GM21515 (cell line): ENCODE measurements around the gene WLS.

Experiments
- ATAC-seq: cut with Tn5 transposase; IDR thresholded peaks from one replicate; pipeline ENCODE4 v1.9.1; 2021; ENCODE audit not compliant: unreplicated experiment

The WLS gene

GRCh38 chr1:68202239-68202832 lies 30.0 kb downstream of the WLS start:
- ATAC-seq = no peak

DNA sequence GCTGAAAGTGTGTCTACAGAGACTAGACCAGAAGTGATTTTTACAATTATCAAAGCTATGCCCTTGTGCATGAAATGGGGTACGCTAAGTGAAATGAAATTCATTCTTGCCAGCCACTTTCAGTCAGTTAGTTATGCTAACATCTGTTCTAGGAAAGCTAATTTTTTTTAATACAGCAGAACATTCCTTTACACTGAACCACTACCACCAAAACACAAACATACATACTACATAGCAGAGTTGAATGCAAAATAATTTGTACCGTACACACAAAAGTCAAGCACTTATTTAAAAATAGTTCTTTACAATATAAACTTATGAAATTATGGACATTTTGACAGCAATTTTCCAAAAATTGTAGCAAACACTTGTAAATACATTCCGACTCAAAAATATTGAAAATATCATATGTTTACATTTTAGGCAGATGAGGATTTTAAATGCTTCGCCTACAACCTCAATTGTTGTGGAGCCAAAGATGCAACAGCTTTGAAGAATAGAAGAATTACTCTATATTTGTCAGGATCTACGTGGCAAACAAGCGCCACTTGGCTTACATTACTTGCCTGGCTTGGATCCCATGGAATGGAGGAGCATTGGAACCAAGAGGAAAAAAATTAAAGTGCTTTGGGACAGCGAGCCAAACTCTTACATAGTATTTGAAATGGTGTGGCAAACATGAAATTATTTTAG lies 30.6 kb downstream of the WLS start:
- no peak for ATAC-seq

GRCh38 chr1:68199603-68200002 lies 32.7 kb downstream of the WLS start:
- ATAC-seq = no peak

GRCh38 chr1:68198752-68199151 lies 33.6 kb downstream of the WLS start:
- no peak for ATAC-seq

- no peak for ATAC-seq
Measured at GRCh38 chr1:68197891-68198290, 34.4 kb downstream of the WLS start.

GRCh38 chr1:68197461-68197860 lies 34.9 kb downstream of the WLS start:
- no peak for ATAC-seq

GRCh38 chr1:68196676-68197075 lies 35.6 kb downstream of the WLS start:
- ATAC-seq = no peak

- ATAC-seq = no peak
Measured at GRCh38 chr1:68191717-68192116, 40.6 kb downstream of the WLS start.

- no peak for ATAC-seq
Measured at GRCh38 chr1:68188644-68189340, 43.5 kb downstream of the WLS start.

- ATAC-seq = no peak
Measured at GRCh38 chr1:68188060-68188538, 44.2 kb downstream of the WLS start.

DNA sequence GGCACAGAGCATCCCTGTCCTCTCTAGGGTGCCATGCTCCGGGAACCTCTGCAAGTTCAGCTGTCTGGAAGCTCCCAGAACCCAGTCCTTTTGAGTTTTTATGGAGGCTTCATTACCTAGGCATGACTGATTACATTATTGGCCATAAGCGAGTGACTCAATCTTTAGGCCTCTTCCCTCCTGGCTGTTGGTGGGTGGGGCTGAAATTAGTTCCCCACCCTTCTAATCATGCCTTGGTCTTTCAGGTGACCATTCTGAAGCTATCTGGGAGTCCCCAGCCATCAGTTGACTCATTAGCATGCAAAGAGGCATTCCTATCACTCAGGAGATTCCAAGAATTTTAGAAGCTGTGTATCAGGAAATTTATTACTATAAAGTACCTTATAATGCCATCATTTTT lies 46.6 kb downstream of the WLS start:
- no peak for ATAC-seq

DNA sequence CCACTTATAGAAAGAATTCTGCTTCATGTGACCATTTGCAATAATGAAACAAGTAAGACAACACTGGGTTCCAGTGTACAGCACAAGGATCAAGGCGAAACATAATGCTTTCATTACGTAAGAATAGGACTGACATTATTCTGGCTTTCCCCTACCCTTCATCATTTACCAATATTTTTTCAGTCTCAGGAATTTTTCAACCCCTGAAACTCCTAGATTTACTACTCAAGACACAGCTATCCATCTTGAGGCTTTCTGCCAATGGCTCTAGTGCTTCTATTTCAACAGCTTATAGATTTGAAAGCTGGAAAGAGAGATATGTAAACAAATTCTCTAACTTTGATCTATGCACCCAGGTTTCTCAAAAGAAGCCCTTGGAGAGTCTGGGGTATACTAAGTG lies 48.4 kb downstream of the WLS start:
- no peak for ATAC-seq

DNA sequence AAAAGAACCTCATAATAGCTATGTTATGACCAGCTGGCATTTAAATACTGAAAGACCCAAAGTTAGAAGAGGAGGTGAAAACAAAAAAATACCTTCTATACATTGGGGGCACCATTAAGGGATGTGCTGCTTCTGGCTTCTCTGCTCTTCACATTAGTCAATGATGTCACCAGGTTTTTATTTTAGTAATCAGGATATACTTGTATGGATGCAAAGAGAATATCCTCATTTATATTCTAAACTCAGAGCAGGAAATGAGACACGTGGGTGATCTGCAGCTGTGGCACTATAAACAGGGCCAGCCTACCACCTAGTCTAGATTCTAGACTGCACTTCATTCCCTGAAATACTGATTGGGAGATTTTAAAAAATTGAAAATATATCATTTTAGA lies 51.2 kb downstream of the WLS start:
- ATAC-seq = peak; percentile 36

DNA sequence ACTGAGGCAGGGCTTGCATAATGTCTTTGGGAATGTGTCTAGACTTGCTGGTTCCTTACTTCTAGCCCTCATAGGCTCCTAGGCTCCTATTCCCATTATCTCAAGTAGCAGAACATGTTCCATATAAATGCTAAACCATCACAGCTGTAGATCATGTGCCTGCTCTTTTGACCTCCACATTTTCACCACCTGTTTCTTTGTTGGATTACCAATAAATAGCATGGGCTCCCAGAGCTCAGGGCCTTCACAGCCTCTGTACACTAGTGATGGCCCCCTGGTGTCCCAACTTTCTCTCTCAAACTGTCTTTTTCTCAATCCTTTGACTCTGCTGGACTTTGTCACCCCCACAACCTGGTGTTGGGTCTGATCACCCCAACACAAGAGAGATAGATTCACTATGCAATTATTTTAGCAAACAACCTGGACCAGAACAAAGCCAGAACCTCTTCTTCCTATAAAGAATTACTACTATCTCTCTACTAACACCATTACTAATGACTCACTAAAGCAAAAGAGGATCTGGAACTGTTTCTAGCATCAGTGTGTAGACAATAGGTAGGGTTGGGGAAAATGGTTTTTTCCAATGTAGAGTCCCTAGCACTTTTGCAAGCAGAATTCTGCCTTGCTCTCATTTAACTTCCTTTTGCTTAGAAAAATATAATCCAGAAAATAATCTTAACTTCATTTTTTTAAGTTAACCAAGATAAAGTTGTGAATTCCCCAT lies 51.7 kb downstream of the WLS start:
- peak; percentile 51 for ATAC-seq

DNA sequence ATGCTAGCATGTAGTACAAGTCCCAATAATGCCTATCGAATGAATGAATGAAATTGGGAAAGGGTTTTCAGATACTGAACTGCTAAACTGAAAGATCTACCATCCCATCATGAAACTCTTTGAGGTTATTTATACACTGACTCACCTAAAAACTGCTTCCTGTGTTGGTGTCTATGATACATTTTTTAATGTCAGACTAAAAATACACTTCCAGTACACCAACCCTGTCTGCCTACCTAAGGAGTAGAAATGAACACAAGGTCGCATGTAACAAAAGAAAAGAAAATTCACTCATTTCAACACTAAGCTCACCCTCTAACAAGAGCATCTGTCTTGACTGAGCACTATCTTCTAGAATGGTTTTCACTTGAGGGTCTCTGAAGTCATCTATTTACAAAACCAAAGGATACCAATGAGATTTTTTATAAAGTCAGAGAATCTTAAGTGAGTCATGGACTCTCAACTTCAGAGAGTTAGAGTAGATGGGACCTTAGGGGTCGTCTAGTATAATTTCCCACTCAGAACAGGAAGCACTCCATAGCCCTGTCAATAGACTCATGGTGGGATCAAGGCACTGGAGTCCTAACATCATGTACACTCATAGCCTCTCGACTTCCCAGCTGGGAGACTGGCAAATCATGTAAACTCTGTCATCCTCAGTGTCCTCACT lies 53.4 kb downstream of the WLS start:
- no peak for ATAC-seq

GRCh38 chr1:68175621-68176398 lies 56.5 kb downstream of the WLS start:
- no peak for ATAC-seq

DNA sequence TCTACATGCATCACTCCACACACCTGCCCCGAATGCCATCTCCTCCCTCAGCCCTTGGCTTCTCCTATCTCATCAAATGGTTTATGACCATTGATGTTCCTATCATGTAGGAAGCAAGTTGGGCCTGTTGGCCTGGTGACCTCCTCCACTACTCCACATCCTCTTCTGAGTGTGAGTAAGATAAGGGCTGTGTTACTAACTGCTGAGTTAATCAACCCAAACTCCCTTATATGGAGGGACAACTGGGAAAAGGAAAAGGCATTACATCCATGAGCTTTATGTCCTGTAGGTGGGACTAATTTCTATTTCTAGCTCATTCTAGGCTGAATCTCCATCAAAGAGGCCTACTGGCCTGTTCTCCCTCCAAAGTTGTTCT lies 57.6 kb downstream of the WLS start:
- ATAC-seq = no peak

GRCh38 chr1:68173936-68174737 lies 58.2 kb downstream of the WLS start:
- ATAC-seq = no peak

DNA sequence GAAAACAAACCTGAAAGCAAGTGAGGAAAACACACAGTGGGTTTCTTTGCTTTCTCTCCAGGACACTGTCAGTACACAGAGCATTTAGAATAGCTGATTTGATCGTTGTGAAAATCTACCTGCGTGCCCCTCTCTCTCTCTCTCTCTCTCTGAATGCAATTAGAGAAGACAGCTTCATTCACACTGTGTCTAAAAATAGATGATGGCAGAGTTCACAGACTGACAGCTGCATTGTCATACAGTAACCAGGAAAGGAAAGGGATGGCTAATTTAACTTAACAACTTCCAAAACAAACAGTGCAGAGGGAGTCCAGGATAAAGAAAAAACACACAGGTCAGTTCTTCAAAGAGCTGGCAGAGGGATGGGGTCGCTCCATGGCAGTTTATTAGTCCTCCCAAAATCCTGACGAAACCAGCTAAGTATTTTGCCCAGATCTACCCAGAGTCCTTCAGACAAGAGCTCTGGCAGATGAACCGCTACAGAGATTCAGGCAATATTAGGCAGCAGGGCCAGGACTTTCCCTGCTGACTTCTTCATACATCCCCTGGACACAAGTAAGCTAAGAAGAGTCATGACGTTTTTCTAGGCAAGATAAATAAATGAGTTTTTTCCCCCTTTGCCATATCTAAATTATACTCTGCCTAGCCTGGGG lies 58.9 kb downstream of the WLS start:
- ATAC-seq = no peak
